ENCODE measurements around the gene SORBS1.

SORBS1 gene

GRCh38 chr10:95561177-95561863 lies at the start of gene SORBS1:
Gene SORBS1 (minus strand): TSS chr10:95561371. CDS start chr10:95441135, 120,236 bp downstream.
- peak; percentile 90 for DNase-seq

GRCh38 chr10:95610727-95611126 lies 49.6 kb upstream of the SORBS1 start:
- no peak for DNase-seq

DNA sequence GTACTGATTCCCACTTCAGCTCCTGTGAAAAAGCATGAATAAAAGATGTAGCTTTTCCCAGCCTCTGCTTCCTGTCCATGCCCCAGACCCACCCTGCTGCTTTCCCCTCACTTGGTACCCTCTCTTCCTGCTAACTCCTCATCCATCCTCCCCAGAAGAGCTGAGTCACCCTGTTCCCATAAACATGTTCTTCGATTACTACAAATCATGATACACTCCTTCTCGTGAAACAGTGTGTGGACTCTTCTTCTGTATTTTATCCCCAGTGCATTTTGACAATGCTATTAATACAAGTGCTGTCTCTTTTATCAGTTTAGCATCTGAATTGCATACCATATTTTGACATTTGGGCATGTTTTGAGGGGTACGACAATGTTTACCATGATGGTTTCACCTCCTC lies 45.8 kb upstream of the SORBS1 start:
- DNase-seq: no peak

DNA sequence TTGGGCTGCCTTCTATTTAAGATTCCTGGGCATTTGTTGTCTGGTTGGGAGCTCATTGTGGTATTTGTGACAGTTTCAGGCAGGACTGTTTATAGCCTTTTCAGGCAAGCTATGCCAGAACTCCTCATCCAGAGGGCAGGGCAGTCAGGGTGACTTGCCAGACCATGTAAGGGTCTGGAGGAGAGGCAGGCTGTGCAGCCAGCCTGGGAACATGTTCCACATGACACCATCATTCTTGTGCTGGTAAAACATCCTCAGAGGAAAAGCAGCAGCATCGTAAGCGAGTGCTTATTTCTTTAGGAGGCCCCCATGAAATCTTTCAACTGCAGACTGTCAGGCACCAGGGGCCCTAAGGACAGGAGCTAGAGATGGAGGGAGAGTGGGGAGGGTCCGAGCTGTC lies 44.0 kb upstream of the SORBS1 start:
- DNase-seq: no peak

DNA sequence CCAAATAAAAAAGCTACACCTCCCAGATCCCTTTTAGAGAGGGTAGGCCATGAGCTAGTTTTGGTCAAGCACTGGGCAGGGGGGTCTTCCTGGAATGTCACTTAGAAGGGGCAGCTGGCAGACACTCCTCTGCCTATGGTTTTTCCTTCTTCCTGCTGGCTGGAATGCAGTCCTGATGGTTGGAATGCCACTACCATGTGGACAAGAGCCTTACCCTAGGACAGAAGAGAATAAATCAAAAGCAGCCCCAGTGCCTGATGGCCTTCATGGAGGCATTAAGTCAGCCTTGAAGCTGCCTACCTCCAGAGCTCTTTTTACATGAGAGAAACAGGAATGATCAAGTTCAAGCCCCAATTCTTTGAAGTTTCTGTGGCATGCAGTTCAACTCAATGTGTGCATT lies 43.5 kb upstream of the SORBS1 start:
- DNase-seq: no peak

GRCh38 chr10:95602382-95602781 lies 41.2 kb upstream of the SORBS1 start:
- DNase-seq: no peak

- DNase-seq: peak; percentile 30
Observed at GRCh38 chr10:95601116-95601719, 40.0 kb upstream of the SORBS1 start.

GRCh38 chr10:95600158-95600557 lies 39.0 kb upstream of the SORBS1 start:
- no peak for DNase-seq

- DNase-seq: no peak
Observed at GRCh38 chr10:95597788-95598187, 36.6 kb upstream of the SORBS1 start.

DNA sequence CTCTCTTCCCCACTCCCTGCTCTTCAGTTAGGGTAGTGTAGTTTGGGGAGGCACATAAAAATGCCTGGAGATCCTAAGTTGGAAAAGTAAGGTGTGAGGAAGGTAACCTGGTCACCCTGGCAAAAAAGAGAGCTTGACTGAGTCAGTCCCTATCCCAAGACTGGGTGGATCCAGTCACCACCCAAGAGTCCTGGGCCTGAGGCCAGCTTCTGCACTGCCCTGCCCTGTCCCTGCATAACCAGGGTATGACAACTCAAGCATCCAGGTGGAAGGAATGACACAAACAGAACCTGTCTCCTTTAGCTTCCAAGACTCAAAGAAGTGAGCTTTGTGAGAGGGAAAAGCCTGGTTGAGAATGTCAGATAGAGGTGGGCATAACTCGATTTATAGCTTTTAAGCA lies 26.9 kb upstream of the SORBS1 start:
- no peak for DNase-seq

- no peak for DNase-seq
Observed at GRCh38 chr10:95579835-95580535, 18.8 kb upstream of the SORBS1 start.

DNA sequence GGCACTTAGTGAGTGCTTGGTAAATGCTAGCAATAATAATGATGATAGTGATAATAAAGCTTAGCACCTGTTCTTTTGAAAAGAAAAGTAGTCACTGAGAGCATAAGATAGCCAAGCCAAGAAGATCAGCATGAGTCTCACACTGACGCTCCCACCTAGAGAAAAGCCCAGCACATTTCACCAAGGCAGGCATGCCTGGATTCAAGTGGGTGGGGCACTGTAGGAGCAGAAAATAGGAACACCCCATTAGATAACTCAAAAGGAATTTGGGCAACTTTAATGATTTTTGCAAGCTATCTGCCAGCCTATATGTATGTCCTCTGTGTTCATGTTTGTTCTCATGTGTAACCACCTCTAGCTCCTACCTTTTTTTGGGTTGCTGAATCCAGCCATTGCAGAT lies 18.1 kb upstream of the SORBS1 start:
- DNase-seq: no peak

DNA sequence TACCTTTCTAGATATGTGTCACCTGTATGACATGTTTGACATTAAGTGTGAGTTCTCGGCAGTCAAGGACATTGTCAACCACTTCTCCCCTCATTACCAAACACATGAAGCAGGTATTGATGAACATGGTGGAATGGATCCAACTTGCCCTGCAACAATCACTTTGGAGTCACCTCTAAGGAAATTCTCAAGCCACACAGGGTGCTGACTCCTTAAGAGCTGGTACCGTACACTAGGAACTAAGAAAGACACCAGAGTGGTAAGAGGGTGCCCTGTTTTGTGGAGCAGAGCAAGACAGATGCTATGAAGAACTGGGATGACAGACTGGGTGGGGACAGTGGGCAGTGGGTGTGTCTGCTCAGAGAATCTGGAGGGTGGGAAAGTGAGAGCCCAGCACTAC lies 17.4 kb upstream of the SORBS1 start:
- DNase-seq: no peak

DNA sequence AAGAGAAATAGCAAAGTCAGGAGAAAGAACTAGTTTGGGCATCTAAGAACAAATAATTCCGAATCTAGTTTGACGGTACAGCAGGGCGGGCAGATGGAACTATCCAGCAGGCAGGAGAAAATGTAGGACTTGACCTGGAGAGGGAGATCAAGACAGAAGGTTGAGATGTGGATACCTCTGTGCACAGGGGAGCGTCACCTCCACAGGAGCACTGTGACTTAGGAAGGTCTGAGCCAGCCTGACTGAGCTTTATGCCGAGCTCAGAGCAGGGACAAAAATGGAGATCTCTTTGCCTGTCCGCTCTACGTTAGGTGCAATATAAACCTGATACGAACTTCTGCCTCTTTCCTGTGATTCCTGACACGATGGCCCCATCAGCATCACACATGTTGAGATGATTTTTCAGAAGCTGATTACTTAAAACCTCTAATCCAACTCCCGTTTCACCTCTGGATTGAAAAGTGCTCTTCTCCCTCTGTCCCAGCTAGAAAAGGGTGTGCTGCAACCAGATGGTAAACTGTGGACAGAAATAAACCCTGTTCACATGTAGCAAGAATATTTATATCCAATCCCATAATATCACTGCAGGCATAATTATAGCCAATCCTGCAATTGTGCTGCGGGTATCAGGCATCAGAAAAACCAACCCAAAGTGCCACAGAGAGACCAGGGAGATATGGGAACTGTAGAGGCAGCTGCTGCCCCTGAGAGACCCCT lies 13.6 kb upstream of the SORBS1 start:
- DNase-seq: no peak

- no peak for DNase-seq
Observed at GRCh38 chr10:95573964-95574604, 12.9 kb upstream of the SORBS1 start.

DNA sequence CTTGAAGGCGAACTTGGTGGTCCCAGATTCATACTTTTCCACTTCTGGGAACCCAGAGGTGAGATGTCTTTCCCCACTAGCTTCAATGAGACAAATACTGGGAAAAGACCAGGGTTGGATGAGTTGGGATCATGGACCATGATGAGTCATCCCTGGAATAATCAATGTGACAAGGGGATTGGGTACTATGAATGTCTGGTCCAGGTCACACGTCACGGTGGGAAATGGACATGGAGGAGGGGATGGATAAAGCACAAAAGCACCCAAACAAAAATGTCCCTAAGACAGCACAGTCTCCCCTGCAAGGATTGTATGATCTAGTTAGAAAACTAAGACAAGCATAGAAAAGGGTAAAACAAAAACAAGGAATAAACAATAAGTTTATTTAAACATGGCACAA lies 12.4 kb upstream of the SORBS1 start:
- DNase-seq: no peak

- DNase-seq: no peak
Observed at GRCh38 chr10:95572131-95572820, 11.1 kb upstream of the SORBS1 start.

- no peak for DNase-seq
Observed at GRCh38 chr10:95571390-95571789, 10.2 kb upstream of the SORBS1 start.

GRCh38 chr10:95569368-95569767 lies 8.2 kb upstream of the SORBS1 start:
- DNase-seq: no peak

GRCh38 chr10:95567903-95568630 lies 6.9 kb upstream of the SORBS1 start:
- no peak for DNase-seq

DNA sequence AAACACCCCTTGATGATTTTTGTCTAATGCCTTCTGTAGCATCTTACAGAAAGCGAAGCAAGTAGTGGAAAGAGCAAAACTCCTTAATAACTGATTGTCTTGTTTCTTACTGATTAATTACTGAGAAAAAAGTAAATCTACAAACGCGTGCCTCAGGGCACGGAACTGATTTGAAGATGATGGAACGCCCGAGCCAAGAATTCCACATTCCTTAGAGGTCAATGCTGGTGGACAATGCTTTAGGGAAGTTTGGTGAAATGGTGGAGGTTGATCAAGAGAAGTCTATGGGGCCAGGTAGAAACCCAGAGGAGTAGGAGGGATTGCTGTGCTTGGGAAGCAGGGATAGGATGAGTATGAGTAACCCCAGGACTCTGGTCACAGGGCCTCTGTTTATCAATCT lies 5.0 kb upstream of the SORBS1 start:
- DNase-seq: no peak

GRCh38 chr10:95565336-95565735 lies 4.2 kb upstream of the SORBS1 start:
- DNase-seq: no peak
